Measurements from ENCODE around the gene TEX28. TPM values are rescaled to one million over a fixed set of nuclear protein-coding genes. Genes with fewer than 3 reads are reported as not detected.
"Not testable (repeated sequence)": the region's sequence is repeated elsewhere in the genome, so short reads cannot be mapped to it uniquely, and the experiment has no call there.

The TEX28 gene
- total RNA-seq, 1 experiment from 2014 or later: not detected

GRCh38 chrX:154247377-154248045, 47.4 kb downstream of the TEX28 start:
- not testable (repeated sequence) for DNase-seq (ENCODE audit: low spot score)

- DNase-seq (ENCODE audit: low spot score): not testable (repeated sequence)
Measured at GRCh38 chrX:154239982-154240503, 54.9 kb downstream of the TEX28 start.

- DNase-seq (ENCODE audit: low spot score): not testable (repeated sequence)
Measured at GRCh38 chrX:154238939-154239559, 55.9 kb downstream of the TEX28 start.

- DNase-seq (ENCODE audit: low spot score): not testable (repeated sequence)
Measured at GRCh38 chrX:154233620-154234019, 61.3 kb downstream of the TEX28 start.

- not testable (repeated sequence) for DNase-seq (ENCODE audit: low spot score)
Measured at GRCh38 chrX:154231443-154231842, 63.5 kb downstream of the TEX28 start.

GRCh38 chrX:154226706-154227105, 68.2 kb downstream of the TEX28 start:
- not testable (repeated sequence) for DNase-seq (ENCODE audit: low spot score)

- not testable (repeated sequence) for DNase-seq (ENCODE audit: low spot score)
Measured at GRCh38 chrX:154225292-154225691, 69.6 kb downstream of the TEX28 start.

Other genes with a start within 250 kb of the TEX28 start
- gene MECP2, start 197.4 kb downstream of the TEX28 start, total RNA-seq (2014; rRNA removed; shearing (Covaris generic)): 35.1 and 48.3 TPM in 2 replicates
- not detected in 2 replicates for gene OPN1LW, start 150.9 kb downstream of the TEX28 start, total RNA-seq (2014; rRNA removed; shearing (Covaris generic))
- not detected in 2 replicates for gene OPN1MW, start 112.5 kb downstream of the TEX28 start, total RNA-seq (2014; rRNA removed; shearing (Covaris generic))
- gene OPN1MW2, start 75.4 kb downstream of the TEX28 start, total RNA-seq (2014; rRNA removed; shearing (Covaris generic)): not detected in 2 replicates
- gene OPN1MW3, start 37.5 kb downstream of the TEX28 start, total RNA-seq (2014; rRNA removed; shearing (Covaris generic)): not detected in 2 replicates
- not detected in 2 replicates for gene TKTL1, start 671 bp upstream of the TEX28 start, total RNA-seq (2014; rRNA removed; shearing (Covaris generic))
- gene FLNA, start 79.5 kb upstream of the TEX28 start, total RNA-seq (2014; rRNA removed; shearing (Covaris generic)): 2,064 and 2,561 TPM in 2 replicates
- 73.1 and 82.0 TPM in 2 replicates for gene EMD, start 84.2 kb upstream of the TEX28 start, total RNA-seq (2014; rRNA removed; shearing (Covaris generic))
- 2,649 and 4,739 TPM in 2 replicates for gene RPL10, start 103.3 kb upstream of the TEX28 start, total RNA-seq (2014; rRNA removed; shearing (Covaris generic))
- gene DNASE1L1, start 114.1 kb upstream of the TEX28 start, total RNA-seq (2014; rRNA removed; shearing (Covaris generic)): 65.3 and 70.8 TPM in 2 replicates
- 29.8 and 43.7 TPM in 2 replicates for gene TAFAZZIN, start 116.4 kb upstream of the TEX28 start, total RNA-seq (2014; rRNA removed; shearing (Covaris generic))
- gene ATP6AP1, start 133.6 kb upstream of the TEX28 start, total RNA-seq (2014; rRNA removed; shearing (Covaris generic)): 132 and 137 TPM in 2 replicates
- gene GDI1, start 142.0 kb upstream of the TEX28 start, total RNA-seq (2014; rRNA removed; shearing (Covaris generic)): 143 and 229 TPM in 2 replicates
- 110 and 137 TPM in 2 replicates for gene FAM50A, start 149.0 kb upstream of the TEX28 start, total RNA-seq (2014; rRNA removed; shearing (Covaris generic))
- 9.7 and 14.3 TPM in 2 replicates for gene PLXNA3, start 163.2 kb upstream of the TEX28 start, total RNA-seq (2014; rRNA removed; shearing (Covaris generic))
- 70.5 and 109 TPM in 2 replicates for gene LAGE3, start 184.2 kb upstream of the TEX28 start, total RNA-seq (2014; rRNA removed; shearing (Covaris generic))
- gene UBL4A, start 191.5 kb upstream of the TEX28 start, total RNA-seq (2014; rRNA removed; shearing (Covaris generic)): 116 and 139 TPM in 2 replicates
- gene SLC10A3, start 195.5 kb upstream of the TEX28 start, total RNA-seq (2014; rRNA removed; shearing (Covaris generic)): 51.9 and 63.9 TPM in 2 replicates
- 47.1 and 47.5 TPM in 2 replicates for gene FAM3A, start 221.1 kb upstream of the TEX28 start, total RNA-seq (2014; rRNA removed; shearing (Covaris generic))

Measured in A172 (cell line).